GM23248 (cell line): ENCODE results near the gene RAI2. TPM values are rescaled to one million over a fixed set of nuclear protein-coding genes. Genes with fewer than 3 reads are reported as not detected.

Experiments
- DNase-seq: peaks from one replicate; pipeline ENCODE4 v3.0.0-alpha.2; 2015
- H2AFZ ChIP-seq: fragments of 200-600 bp; sonication (generic); 2 replicates; pipeline ENCODE4 v1.6.1; 2016; ENCODE audit warnings: antibody characterized with exemption
- H3F3A ChIP-seq: fragments of 200-600 bp; sonication (generic); 2 replicates; pipeline ENCODE4 v1.6.1; 2016; ENCODE audit warnings: mild to moderate bottlenecking, antibody characterized with exemption, mixed run types; ENCODE audit not compliant: insufficient read depth
- H3K27ac ChIP-seq: fragments of 200-600 bp; sonication (generic); 2 replicates; pipeline ENCODE4 v1.5.1; 2016; ENCODE audit warnings: mild to moderate bottlenecking
- H3K27me3 ChIP-seq: fragments of 200-600 bp; sonication (generic); replicated peaks from 2 replicates; pipeline ENCODE4 v1.6.1; 2016; ENCODE audit warnings: mild to moderate bottlenecking; ENCODE audit not compliant: insufficient read depth
- H3K36me3 ChIP-seq: fragments of 200-600 bp; sonication (generic); 2 replicates; pipeline ENCODE4 v1.6.1; 2016; ENCODE audit warnings: low read depth, mild to moderate bottlenecking
- H3K4me1 ChIP-seq: fragments of 200-600 bp; sonication (generic); 2 replicates; pipeline ENCODE4 v1.6.1; 2016; ENCODE audit warnings: mild to moderate bottlenecking; ENCODE audit not compliant: insufficient read depth
- H3K4me2 ChIP-seq: fragments of 200-600 bp; sonication (generic); one replicate; pipeline ENCODE4 v1.6.1; 2016; ENCODE audit warnings: mild to moderate bottlenecking; ENCODE audit not compliant: unreplicated experiment
- H3K4me3 ChIP-seq: fragments of 200-600 bp; sonication (generic); 2 replicates; pipeline ENCODE4 v1.5.1; 2016; ENCODE audit warnings: mild to moderate bottlenecking
- H3K79me2 ChIP-seq: fragments of 200-600 bp; sonication (generic); 2 replicates; pipeline ENCODE4 v1.6.1; 2016; ENCODE audit warnings: mild to moderate bottlenecking; ENCODE audit not compliant: insufficient read depth
- H3K9ac ChIP-seq: fragments of 200-600 bp; sonication (generic); 2 replicates; pipeline ENCODE4 v1.6.1; 2016; ENCODE audit warnings: mild to moderate bottlenecking
- H3K9me2 ChIP-seq: fragments of 200-600 bp; sonication (generic); 2 replicates; pipeline ENCODE4 v1.6.1; 2016; ENCODE audit warnings: mixed run types, mild to moderate bottlenecking, moderate library complexity; ENCODE audit not compliant: insufficient read depth
- H3K9me3 ChIP-seq: fragments of 200-600 bp; sonication (generic); one replicate; pipeline ENCODE4 v1.6.1; 2017; ENCODE audit warnings: low read depth
- H4K20me1 ChIP-seq: fragments of 200-600 bp; sonication (generic); 2 replicates; pipeline ENCODE4 v1.6.0; 2016; ENCODE audit not compliant: insufficient read depth
- EZH2 ChIP-seq: fragments of 200-600 bp; sonication (generic); IDR thresholded peaks from 2 replicates; pipeline ENCODE4 v1.6.1; 2018; ENCODE audit warnings: antibody characterized with exemption, mild to moderate bottlenecking; ENCODE audit not compliant: insufficient read depth, poor library complexity, severe bottlenecking
- EZH2phosphoT487 ChIP-seq: fragments of 200-600 bp; sonication (generic); IDR thresholded peaks from 2 replicates; pipeline ENCODE4 v1.6.1; 2018; ENCODE audit warnings: antibody characterized with exemption, moderate library complexity, mild to moderate bottlenecking, low read depth; ENCODE audit not compliant: insufficient read depth
- WGBS, 2 experiments: methylation state at CpG; one replicate each; pipeline ENCODE4 v1.1.6; 2015 to 2017; ENCODE audit warnings: low lambda C conversion rate in 2 of 2, low coverage in 1 of 2; ENCODE audit errors: missing lambda C conversion rate in 2 of 2; 5-methylcytosine and 5-hydroxymethylcytosine counted together
- in situ Hi-C: fragments of 300-500 bp; cut with MboI; formaldehyde crosslinking; loops from 2 replicates; pipeline ENCODE4 v1.15.0; 2020
- polyA plus RNA-seq: library from polyadenylated mRNA; unstranded; fragments of >200 nt; fragmentation: Nextera tagmentation; extraction: Ambion mirVana; gene quantifications from 2 replicates; pipeline ENCODE4 v1.2.1, GENCODE V29; 2016
- total RNA-seq: library from RNA; depleted of rRNA; stranded (reverse); fragments of >200 nt; shearing (Covaris generic); gene quantifications from 2 replicates; pipeline ENCODE4 v1.2.3, GENCODE V29; 2014

Gene RAI2
- total and polyA plus RNA-seq, 2 experiments from 2014 or later, result not detected

- Histone ChIP-seq H3K9ac (no peak overlapping the region), H3K9me3 (no peaks in the 10 kb centered on the region), H3K36me3 (no peaks in the 10 kb centered on the region), H3K4me1 (no peaks in the 10 kb centered on the region), H2AFZ (no peak overlapping the region), H3K79me2 (no peaks in the 10 kb centered on the region), H3K27ac (no peak overlapping the region), H3K4me3 (no peak overlapping the region), H4K20me1 (no peaks in the 10 kb centered on the region), H3F3A (no peaks in the 10 kb centered on the region), H3K9me2 (no peaks in the 10 kb centered on the region), H3K4me2 (no peak overlapping the region), H3K27me3 (no peaks in the 10 kb centered on the region; the same call in 1 of the 2 replicates)
- in situ Hi-C loops, result no loop called here
- 58 to 62% methylated on average over 4 of the region's 4 CpGs for WGBS, 2 experiments
- no peak for TF ChIP-seq EZH2phosphoT487
- no peak for TF ChIP-seq EZH2
- DNase-seq, result no peak
Observed at GRCh38 chrX:17839269-17839668, 21.8 kb downstream of the RAI2 start.

DNA sequence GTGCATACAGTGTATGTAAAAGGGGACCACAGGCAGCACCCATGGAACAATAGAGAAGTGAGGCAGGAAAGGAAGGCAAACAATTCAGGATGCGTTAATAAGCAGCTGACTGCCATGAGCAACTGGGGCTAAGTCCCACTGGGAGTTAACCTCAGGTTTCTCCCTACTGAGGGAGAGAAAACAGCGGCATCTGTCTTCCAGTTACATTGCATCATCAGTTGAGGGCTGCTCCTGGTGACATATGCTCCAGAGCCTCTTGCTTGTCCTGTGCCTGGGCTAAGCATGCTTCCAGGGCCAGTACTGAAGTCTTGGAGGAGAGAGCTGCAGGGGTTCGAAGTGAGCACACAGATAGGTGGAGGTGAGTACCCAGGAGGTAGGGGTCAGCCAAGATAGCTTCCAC, 24.3 kb downstream of the RAI2 start:
- H3K4me3 ChIP-seq, result no peak overlapping the region
- DNase-seq, result no peak
- H3K9me3 ChIP-seq, result no peaks in the 10 kb centered on the region
- in situ Hi-C loops, result no loop called here
- H3K27ac ChIP-seq, result no peak overlapping the region
- 41 to 47% methylated on average over 3 of the region's 3 CpGs for WGBS, 2 experiments
- no peaks in the 10 kb centered on the region for H3K4me1 ChIP-seq
- H3K36me3 ChIP-seq, result no peaks in the 10 kb centered on the region
- no peak overlapping the region for H3K4me2 ChIP-seq
- no peak overlapping the region for H3K9ac ChIP-seq
- TF ChIP-seq EZH2, result no peak
- no peak for TF ChIP-seq EZH2phosphoT487
- no peaks in the 10 kb centered on the region for H3K79me2 ChIP-seq
- H4K20me1 ChIP-seq, result no peaks in the 10 kb centered on the region
- H2AFZ ChIP-seq, result no peak overlapping the region
- H3K9me2 ChIP-seq, result no peaks in the 10 kb centered on the region
- no peaks in the 10 kb centered on the region for H3F3A ChIP-seq
- no peaks in the 10 kb centered on the region for H3K27me3 ChIP-seq

- Histone ChIP-seq H3K9me3 (no peaks in the 10 kb centered on the region), H3K79me2 (no peaks in the 10 kb centered on the region), H3F3A (no peaks in the 10 kb centered on the region), H3K27ac (no peak overlapping the region), H3K9me2 (no peaks in the 10 kb centered on the region), H3K36me3 (no peaks in the 10 kb centered on the region), H3K9ac (no peak overlapping the region), H3K4me1 (no peaks in the 10 kb centered on the region), H4K20me1 (no peaks in the 10 kb centered on the region), H3K4me3 (no peak overlapping the region), H3K4me2 (no peak overlapping the region), H2AFZ (no peak overlapping the region), H3K27me3 (no peaks in the 10 kb centered on the region)
- DNase-seq, result no peak
- in situ Hi-C loops, result no loop called here
- WGBS, 2 experiments, result 0 to 2% methylated on average over 2 of the region's 2 CpGs
- TF ChIP-seq EZH2phosphoT487 (no peak), EZH2 (no peak)
Observed at GRCh38 chrX:17833954-17834353, 27.1 kb downstream of the RAI2 start.

DNA sequence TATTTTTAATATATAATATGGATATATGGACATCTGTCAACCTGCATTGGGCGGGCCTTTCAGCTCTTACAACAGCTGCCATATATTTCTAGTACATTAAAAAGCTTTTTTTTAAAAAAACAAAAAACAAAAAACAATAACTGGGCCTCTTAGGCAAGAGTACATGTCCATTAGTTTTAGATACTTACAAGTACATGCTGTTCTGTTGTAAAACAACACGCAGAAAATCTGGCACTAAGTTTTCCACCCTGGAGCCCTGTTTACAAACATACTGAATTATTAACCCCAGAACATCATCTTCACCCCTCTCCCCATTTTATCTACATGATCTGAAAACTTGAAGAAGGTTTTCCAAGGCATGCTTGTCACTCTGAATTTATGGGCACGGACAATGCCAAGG, 29.8 kb downstream of the RAI2 start:
- H3K27ac ChIP-seq, result no peak overlapping the region
- no peaks in the 10 kb centered on the region for H3K4me1 ChIP-seq
- no peaks in the 10 kb centered on the region for H3K9me2 ChIP-seq
- H3K9me3 ChIP-seq, result no peaks in the 10 kb centered on the region
- H3K9ac ChIP-seq, result no peak overlapping the region
- H3F3A ChIP-seq, result no peaks in the 10 kb centered on the region
- no peak for TF ChIP-seq EZH2phosphoT487
- no peak for TF ChIP-seq EZH2
- no peaks in the 10 kb centered on the region for H3K79me2 ChIP-seq
- DNase-seq, result no peak
- H3K4me3 ChIP-seq, result no peak overlapping the region
- H3K36me3 ChIP-seq, result no peaks in the 10 kb centered on the region
- 4 to 5% methylated on average over 3 of the region's 3 CpGs for WGBS, 2 experiments
- H2AFZ ChIP-seq, result no peak overlapping the region
- no peak overlapping the region for H3K4me2 ChIP-seq
- no peaks in the 10 kb centered on the region for H3K27me3 ChIP-seq
- H4K20me1 ChIP-seq, result no peaks in the 10 kb centered on the region
- in situ Hi-C loops, result no loop called here

DNA sequence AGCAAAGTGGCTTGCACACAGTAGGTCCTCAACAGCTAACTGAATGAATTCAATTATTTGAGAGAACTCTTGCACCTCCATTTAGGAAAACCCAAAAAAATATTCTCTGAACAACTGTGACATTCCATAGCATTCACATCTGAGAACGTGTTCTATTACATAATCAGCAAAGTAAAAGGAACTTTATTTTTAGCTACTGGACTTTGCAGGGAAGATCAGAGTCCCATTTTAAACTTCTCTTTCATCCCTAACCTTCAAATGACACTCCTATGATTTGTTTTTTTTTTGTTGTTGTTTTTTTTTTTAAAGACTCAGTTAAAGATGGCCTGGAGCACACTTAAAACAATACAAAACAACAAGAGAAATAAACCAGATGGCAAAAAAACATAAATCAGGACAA, 30.9 kb downstream of the RAI2 start:
- Histone ChIP-seq H3K36me3 (no peaks in the 10 kb centered on the region), H3K9ac (no peak overlapping the region), H3K9me2 (no peaks in the 10 kb centered on the region), H3K27ac (no peak overlapping the region), H2AFZ (no peak overlapping the region), H4K20me1 (no peaks in the 10 kb centered on the region), H3K4me1 (no peaks in the 10 kb centered on the region), H3K27me3 (no peaks in the 10 kb centered on the region), H3K4me3 (no peak overlapping the region), H3F3A (no peaks in the 10 kb centered on the region), H3K9me3 (no peaks in the 10 kb centered on the region), H3K79me2 (no peaks in the 10 kb centered on the region), H3K4me2 (no peak overlapping the region)
- no peak for DNase-seq
- TF ChIP-seq EZH2phosphoT487 (no peak), EZH2 (no peak)
- WGBS, 2 experiments, result 0% methylated on average over 1 of the region's 1 CpG
- in situ Hi-C loops, result no loop called here
